IPS-18c (cell line): ENCODE measurements around the gene RNU5D-1.
A peak's percentile ranks its signal among the peaks of the same experiment; 100 is the strongest.
"Not testable (repeated sequence)": the region's sequence is repeated elsewhere in the genome, so short reads cannot be mapped to it uniquely, and the experiment has no call there.

Source experiments
- H3K4me3 ChIP-seq: 2 replicates; pipeline ENCODE4 v1.7.0; 2013; ENCODE audit warnings: low read depth, mild to moderate bottlenecking, low read length, moderate library complexity; ENCODE audit not compliant: insufficient read depth
- H3K9me3 ChIP-seq: one replicate; pipeline ENCODE4 v1.6.1; 2013; ENCODE audit warnings: mild to moderate bottlenecking, low read length, moderate library complexity; ENCODE audit not compliant: control insufficient read depth, insufficient read depth

The RNU5D-1 gene

DNA sequence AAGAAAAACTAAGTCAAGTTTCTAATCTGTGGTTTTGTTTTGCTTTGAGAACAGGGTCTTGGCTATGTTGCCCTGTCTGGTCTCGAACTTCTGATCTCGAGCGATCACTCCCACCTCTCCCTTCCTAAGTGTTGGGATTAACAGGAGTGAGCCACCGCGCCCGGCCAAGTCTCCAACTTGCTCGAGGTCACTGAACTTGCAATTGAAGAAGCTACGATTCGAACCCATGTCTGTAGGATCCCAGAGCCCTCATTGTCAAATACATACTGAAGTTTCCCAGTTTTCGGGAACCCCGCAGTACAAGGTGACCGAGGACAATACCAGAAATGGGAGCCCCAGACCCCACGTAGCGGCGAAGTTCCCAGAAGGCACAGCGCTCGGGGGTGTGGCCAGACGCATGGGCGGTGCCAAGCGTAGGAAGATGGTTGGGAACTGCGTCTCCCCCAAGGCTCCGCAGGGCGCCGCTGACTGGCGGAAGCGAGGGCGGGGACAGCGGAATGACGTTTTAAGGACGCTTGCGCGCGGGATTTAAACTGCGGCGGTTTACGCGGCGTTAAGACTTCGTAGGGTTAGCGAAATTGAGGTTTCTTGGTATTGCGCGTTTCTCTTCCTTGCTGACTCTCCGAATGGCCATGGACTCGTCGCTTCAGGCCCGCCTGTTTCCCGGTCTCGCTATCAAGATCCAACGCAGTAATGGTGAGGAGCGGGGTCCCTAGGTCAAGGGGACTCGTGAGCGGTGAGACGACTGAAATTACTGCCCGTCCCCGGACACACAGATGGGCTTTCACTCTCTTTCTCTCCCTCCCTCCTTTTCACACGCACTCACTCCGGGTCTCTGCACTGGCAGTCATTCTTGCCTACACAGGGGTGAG is 8.6 kb upstream of the RNU5D-1 start, which contains the start of gene KIF2C:
Gene KIF2C, plus strand, starts transcription at position 531 of the 872 bp plus-strand sequence. Its CDS starts 96 bp downstream, at position 627.
- Histone ChIP-seq H3K4me3 (peak within 1 kb of the TSS; percentile 85), H3K9me3 (peaks cover 2% of the 10 kb centered on the region)

DNA sequence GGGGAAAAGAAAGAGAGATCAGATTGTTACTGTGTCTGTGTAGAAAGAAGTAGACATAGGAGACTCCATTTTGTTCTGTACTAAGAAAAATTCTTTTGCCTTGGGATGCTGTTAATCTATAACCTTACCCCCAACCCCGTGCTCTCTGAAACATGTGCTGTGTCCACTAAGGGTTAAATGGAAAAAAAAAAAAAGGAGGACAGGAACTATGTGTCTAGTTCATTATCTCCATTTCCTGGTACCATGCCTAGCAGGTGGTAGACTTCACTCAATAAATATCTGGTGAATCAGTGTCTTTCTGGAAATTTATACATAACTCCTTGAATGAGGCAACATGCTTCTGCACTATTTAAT is 8.0 kb upstream of the RNU5D-1 start:
- H3K4me3 ChIP-seq, result peak overlapping the region; percentile 85; the same call in 1 of the 2 replicates
- H3K9me3 ChIP-seq, result not testable (repeated sequence)

GRCh38 chr1:44735992-44736391 is 5.0 kb upstream of the RNU5D-1 start:
- H3K9me3 ChIP-seq, result peaks cover 2% of the 10 kb centered on the region

DNA sequence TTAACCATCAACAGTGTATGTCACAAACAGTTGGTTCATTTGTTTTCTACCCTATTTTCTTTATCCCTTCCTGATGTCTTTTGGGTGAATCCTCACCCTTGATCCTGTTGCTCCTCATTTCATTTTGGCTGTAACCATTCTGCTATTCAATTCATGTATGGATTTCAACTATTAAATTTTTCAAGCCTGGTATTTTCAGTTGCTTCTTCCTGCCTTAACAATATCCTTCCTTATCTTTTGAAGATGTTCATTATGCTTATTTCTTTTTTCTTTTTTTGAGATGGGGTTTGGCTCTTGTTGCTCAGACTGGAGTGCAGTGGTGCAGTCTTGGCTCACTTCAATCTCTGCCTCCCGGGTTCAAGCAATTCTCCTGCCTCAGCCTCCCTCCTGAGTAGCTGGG is 2.8 kb upstream of the RNU5D-1 start:
- no peak overlapping the region for H3K4me3 ChIP-seq
- peaks cover 2% of the 10 kb centered on the region for H3K9me3 ChIP-seq

More at GRCh38 chr1:44735992-44736391, 5.0 kb upstream of the RNU5D-1 start:
- H3K4me3 ChIP-seq, result no peak overlapping the region

- H3K4me3 ChIP-seq, result no peak overlapping the region
- peaks cover 2% of the 10 kb centered on the region for H3K9me3 ChIP-seq
These were observed 2.4 kb upstream of the RNU5D-1 start for GRCh38 chr1:44733365-44733764.

DNA sequence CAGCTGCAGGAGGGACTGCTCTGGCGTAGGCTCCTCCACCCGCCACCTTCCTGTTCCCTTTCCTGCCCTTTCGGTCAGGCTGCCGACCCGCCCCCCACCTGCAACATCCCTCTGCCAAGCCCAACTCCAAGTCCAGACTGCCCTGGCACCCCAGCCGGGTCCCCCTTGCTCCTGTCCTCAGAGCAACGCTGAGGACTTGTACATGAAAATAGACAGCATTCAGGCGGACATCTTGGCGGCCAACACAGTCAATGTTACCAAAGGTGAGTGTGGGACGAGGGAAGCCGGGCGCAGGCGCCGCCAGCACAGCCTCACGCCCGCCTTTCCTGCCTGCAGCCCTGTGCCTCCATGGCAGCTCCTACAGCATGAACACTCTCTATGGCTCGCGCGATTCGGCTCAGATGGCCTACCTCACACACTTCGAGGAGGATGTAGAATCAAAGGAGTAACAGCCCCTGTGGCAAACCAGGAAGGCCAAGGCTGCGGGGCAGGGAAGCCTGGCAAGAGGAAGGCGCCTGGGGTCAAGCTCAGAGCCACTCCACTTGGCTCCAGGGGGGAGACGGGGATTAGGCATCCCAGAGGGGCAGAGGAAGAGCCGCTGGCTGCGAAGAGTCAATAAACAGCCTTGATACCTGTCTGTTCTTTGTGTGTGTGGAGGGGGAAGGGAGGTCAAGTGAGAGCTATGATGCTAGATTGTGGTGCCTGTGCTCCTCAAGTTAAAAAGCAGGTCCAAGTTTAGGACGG is 5.8 kb downstream of the RNU5D-1 start:
- no peak overlapping the region; the same call in 1 of the 2 replicates for H3K4me3 ChIP-seq

GRCh38 chr1:44724296-44724954 is 6.5 kb downstream of the RNU5D-1 start:
- H3K9me3 ChIP-seq, result no peaks in the 10 kb centered on the region
- no peak overlapping the region for H3K4me3 ChIP-seq

More for the DNA sequence above, 5.8 kb downstream of the RNU5D-1 start:
- no peaks in the 10 kb centered on the region for H3K9me3 ChIP-seq

GRCh38 chr1:44723496-44724295 is 7.3 kb downstream of the RNU5D-1 start:
- Histone ChIP-seq H3K4me3 (no peak overlapping the region), H3K9me3 (no peaks in the 10 kb centered on the region)

- H3K9me3 ChIP-seq, result no peaks in the 10 kb centered on the region
- no peak overlapping the region for H3K4me3 ChIP-seq
These were observed 7.9 kb downstream of the RNU5D-1 start for GRCh38 chr1:44723064-44723463.

DNA sequence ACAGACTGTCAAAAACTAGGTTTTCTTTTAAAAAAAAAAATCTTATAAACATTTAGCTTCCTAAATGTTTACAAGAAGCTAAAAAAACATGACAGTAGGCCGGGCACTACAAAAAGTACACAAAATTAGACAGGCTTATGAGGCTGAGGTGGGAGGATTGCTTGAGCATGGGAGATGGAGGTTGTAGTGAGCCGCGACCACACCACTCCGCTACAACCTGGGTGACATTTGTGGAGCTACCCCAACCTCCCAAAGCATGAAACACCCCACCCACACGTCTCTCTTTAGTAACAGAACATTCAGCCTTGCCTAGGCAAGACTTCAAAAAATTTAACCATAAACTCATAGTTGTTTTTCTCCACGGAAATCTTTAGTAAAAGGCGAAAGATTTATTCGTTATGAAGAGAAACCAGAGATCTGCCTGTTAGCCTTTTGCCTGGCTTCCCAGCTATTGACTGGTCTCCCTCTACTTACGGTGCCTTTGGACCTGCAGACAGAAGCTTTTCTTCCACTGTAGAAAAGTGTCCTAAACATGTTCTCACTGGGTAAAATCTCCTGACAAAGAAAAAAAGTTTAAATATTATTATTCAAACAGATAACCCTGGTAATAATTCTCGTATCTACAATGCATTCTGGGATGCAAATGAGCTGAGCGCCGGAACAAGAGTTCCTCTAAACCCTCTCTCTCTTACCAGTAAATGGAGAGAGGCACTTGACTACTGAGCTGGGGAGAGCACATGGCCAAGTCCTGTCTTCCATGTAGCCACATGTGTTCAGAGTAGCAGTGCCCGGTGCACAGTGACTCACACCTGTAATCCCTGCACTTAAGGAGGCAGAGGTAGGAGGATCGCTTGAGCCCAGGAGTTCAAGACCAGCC is 9.2 kb downstream of the RNU5D-1 start:
- no peak overlapping the region for H3K4me3 ChIP-seq
- H3K9me3 ChIP-seq, result no peaks in the 10 kb centered on the region

DNA sequence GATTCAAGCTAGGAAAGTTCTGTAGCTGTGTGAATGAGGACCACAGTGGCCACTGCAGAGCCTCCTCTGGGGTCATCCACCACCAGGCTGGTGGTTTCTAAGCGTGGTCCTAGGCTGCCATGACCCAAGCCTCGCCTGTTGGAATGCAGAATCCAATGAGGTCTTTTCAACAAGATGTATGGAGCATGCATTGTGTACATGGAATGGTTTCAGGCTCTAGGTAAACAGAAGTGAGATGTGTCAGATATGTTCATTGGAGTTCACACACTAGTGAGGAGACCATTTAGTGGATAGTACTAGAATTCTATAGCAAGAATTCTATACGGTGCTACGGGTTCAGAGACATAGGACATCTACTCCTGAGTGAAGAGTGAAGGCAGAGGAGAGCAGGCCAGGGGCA is 10.7 kb downstream of the RNU5D-1 start:
- H3K4me3 ChIP-seq, result no peak overlapping the region
- no peaks in the 10 kb centered on the region for H3K9me3 ChIP-seq

DNA sequence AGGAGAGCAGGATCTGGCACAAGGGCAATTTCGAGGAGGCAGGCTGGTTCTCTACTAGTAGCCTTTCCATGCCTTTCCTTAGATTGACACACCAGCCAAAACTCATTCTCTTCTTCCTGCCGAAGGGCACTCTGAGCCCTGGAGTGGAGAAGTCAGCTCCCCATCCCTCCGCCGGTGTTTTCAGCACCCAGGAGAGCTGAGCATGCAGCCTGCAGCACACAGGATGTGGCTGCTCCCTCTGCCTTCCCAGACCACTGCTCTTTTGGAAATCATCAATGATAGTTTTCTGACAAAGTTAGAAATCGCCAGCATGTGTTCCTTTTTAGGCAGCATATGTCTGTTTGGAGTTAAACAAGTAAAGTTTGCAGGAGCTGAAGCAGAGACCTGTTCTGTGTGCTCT is 11.7 kb downstream of the RNU5D-1 start:
- Histone ChIP-seq H3K9me3 (no peaks in the 10 kb centered on the region), H3K4me3 (no peak overlapping the region)

- H3K4me3 ChIP-seq, result no peak overlapping the region
- no peaks in the 10 kb centered on the region for H3K9me3 ChIP-seq
These were observed 12.9 kb downstream of the RNU5D-1 start for GRCh38 chr1:44718091-44718490.

GRCh38 chr1:44717653-44718052 is 13.3 kb downstream of the RNU5D-1 start:
- Histone ChIP-seq H3K4me3 (no peak overlapping the region), H3K9me3 (no peaks in the 10 kb centered on the region)

DNA sequence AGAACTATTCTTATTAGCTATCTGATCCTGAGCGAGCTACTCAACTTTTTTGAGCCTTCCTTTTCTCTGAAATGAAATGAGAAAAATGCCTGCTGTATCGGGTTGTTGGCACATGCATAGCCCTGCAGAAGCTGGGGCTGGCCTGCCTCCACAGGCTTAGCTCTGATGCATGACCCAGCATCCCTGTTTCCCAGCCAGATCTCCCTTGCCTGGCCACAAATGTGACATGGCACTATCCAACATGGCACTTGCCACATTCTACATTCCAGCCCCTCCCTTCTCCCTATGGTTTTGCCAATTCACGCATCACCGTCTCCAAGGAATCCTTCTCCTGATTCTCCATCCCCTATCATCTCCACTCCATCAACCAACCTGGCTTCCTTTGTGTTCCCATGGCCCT is 13.8 kb downstream of the RNU5D-1 start:
- Histone ChIP-seq H3K9me3 (no peaks in the 10 kb centered on the region), H3K4me3 (no peak overlapping the region)

DNA sequence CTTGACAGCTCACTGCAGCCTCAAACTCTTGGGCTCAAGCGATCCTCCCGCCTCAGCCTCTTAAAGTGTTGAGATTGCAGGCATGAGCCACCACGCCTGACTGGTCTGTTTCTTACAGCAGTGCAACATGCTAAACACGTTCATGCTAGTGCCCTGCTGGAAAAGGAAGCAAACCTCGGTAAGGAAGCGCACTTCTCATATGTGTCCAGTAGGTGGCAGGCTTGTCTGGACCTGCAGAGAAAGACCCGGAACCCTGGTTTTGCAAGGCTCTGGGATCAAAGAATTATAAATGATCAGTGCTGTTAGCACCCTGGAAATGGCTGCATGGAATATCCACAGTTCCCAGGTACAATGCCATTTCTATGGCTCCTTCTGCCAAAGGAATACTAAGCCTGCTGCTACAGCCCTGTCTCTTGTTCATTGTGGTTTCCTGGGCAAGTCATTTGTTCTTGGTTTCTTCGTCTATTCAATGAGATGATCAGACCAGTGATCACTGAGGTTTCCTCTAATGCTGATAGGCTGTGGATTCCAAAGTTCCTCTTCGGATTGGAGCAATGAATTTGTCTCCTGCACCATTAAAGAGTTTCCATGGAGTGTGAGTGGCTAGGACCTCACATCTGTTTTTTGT is 15.9 kb downstream of the RNU5D-1 start:
- H3K4me3 ChIP-seq, result no peak overlapping the region
- no peaks in the 10 kb centered on the region for H3K9me3 ChIP-seq
